Neuronal stem cell (in vitro differentiated cells): ENCODE data around the gene ADGRG3. TPM values are rescaled to one million over a fixed set of nuclear protein-coding genes. Genes with fewer than 3 reads are reported as not detected.

Experiments
- DNase-seq: peaks from one replicate; pipeline ENCODE4 v3.0.0-alpha.2; 2013; ENCODE audit warnings: low spot score
- H2AFZ ChIP-seq: one replicate; pipeline ENCODE4 v1.6.1; 2013; ENCODE audit warnings: mild to moderate bottlenecking, low read length, inconsistent platforms
- H2AK5ac ChIP-seq: 2 replicates; pipeline ENCODE4 v1.6.1; 2013; ENCODE audit warnings: low read depth, mild to moderate bottlenecking, inconsistent platforms, low read length, moderate library complexity, mixed read lengths
- H2BK120ac ChIP-seq: 2 replicates; pipeline ENCODE4 v1.6.1; 2013; ENCODE audit warnings: low read depth, mild to moderate bottlenecking, inconsistent platforms, low read length, moderate library complexity, mixed read lengths
- H2BK12ac ChIP-seq: one replicate; pipeline ENCODE4 v1.6.1; 2013; ENCODE audit warnings: low read length, inconsistent platforms
- H2BK15ac ChIP-seq: 2 replicates; pipeline ENCODE4 v1.6.1; 2013; ENCODE audit warnings: mild to moderate bottlenecking, low read length, inconsistent platforms, mixed read lengths
- H2BK5ac ChIP-seq: one replicate; pipeline ENCODE4 v1.6.1; 2013; ENCODE audit warnings: inconsistent platforms, mild to moderate bottlenecking, low read length, moderate library complexity
- H3K14ac ChIP-seq: one replicate; pipeline ENCODE4 v1.6.1; 2013; ENCODE audit warnings: low read length, inconsistent platforms
- H3K18ac ChIP-seq: 2 replicates; pipeline ENCODE4 v1.6.1; 2013; ENCODE audit warnings: low read length, inconsistent platforms
- H3K23ac ChIP-seq: 2 replicates; pipeline ENCODE4 v1.6.1; 2013; ENCODE audit warnings: low read depth, mild to moderate bottlenecking, mixed read lengths, low read length, inconsistent platforms; ENCODE audit not compliant: poor library complexity
- H3K27ac ChIP-seq: replicated peaks from 3 replicates; pipeline ENCODE4 v1.5.1; 2013; ENCODE audit warnings: low read length, inconsistent platforms
- H3K27me3 ChIP-seq, 3 experiments: 2 replicates each; pipeline ENCODE4 v1.6.1; 2013; ENCODE audit warnings: low read length in 3 of 3, mild to moderate bottlenecking in 2 of 3, inconsistent platforms in 1 of 3, low read depth in 1 of 3, mixed read lengths in 1 of 3, moderate library complexity in 1 of 3; ENCODE audit not compliant: control insufficient read depth in 3 of 3, insufficient read depth in 3 of 3
- H3K36me3 ChIP-seq, 2 donors: replicated peaks in 1 of 2; 2 replicates each; pipeline ENCODE4 v1.6.1; 2013; ENCODE audit warnings: low read length in 2 of 2; ENCODE audit not compliant: control insufficient read depth in 2 of 2, insufficient read depth in 2 of 2
- H3K4ac ChIP-seq: 2 replicates; pipeline ENCODE4 v1.6.1; 2013; ENCODE audit warnings: inconsistent platforms, mild to moderate bottlenecking, low read length, moderate library complexity
- H3K4me1 ChIP-seq, 2 donors: 1 replicate in 1 of 2; 2 replicates in 1 of 2; pipeline ENCODE4 v1.6.1; 2013; ENCODE audit warnings: low read length in 2 of 2, low read depth in 1 of 2; ENCODE audit not compliant: control insufficient read depth in 2 of 2, insufficient read depth in 1 of 2
- H3K4me2 ChIP-seq: one replicate; pipeline ENCODE4 v1.6.1; 2013; ENCODE audit warnings: mild to moderate bottlenecking, low read length, inconsistent platforms; ENCODE audit not compliant: insufficient read depth, poor library complexity, severe bottlenecking
- H3K4me3 ChIP-seq, 2 donors: 2 replicates each; pipeline ENCODE4 v1.5.1; 2013; ENCODE audit warnings: low read length in 2 of 2, mild to moderate bottlenecking in 2 of 2, inconsistent platforms in 1 of 2, moderate library complexity in 1 of 2
- H3K79me1 ChIP-seq: one replicate; pipeline ENCODE4 v1.6.1; 2013; ENCODE audit warnings: low read depth, mild to moderate bottlenecking, inconsistent platforms, low read length, moderate library complexity
- H3K9ac ChIP-seq: one replicate; pipeline ENCODE4 v1.6.1; 2013; ENCODE audit warnings: mild to moderate bottlenecking, low read depth, low read length, inconsistent platforms; ENCODE audit not compliant: poor library complexity
- H3K9me3 ChIP-seq, 2 donors: replicated peaks in 1 of 2; 2 replicates each; pipeline versions ENCODE3 to v1.6.1; 2013; ENCODE audit warnings: low read length in 2 of 2, mild to moderate bottlenecking in 2 of 2, inconsistent platforms in 1 of 2, low read depth in 1 of 2, mixed read lengths in 1 of 2, moderate library complexity in 1 of 2; ENCODE audit not compliant: control insufficient read depth in 2 of 2, insufficient read depth in 1 of 2
- H4K8ac ChIP-seq: one replicate; pipeline ENCODE4 v1.6.1; 2013; ENCODE audit warnings: low read depth, mild to moderate bottlenecking, inconsistent platforms, low read length, moderate library complexity
- H4K91ac ChIP-seq: one replicate; pipeline ENCODE4 v1.6.1; 2013; ENCODE audit warnings: low read length, low read depth, mild to moderate bottlenecking, inconsistent platforms; ENCODE audit not compliant: poor library complexity
- WGBS, 2 donors: extraction: QIAGEN DNeasy Blood & Tissue Kit; methylation state at CpG; one replicate each; pipeline ENCODE4 v1.1.7; 2013; ENCODE audit warnings: missing lambda C conversion rate in 2 of 2, mixed read lengths in 1 of 2; ENCODE audit not compliant: insufficient read length in 2 of 2, insufficient replicate concordance in 1 of 2; ENCODE audit errors: extremely low coverage in 2 of 2; 5-methylcytosine and 5-hydroxymethylcytosine counted together
- polyA plus RNA-seq, 2 experiments: library from polyadenylated mRNA; stranded (reverse); fragments of 200-250 nt; gene quantifications; one replicate each; pipeline ENCODE4 v1.2.3, GENCODE V29; 2013

Gene ADGRG3, protein sequence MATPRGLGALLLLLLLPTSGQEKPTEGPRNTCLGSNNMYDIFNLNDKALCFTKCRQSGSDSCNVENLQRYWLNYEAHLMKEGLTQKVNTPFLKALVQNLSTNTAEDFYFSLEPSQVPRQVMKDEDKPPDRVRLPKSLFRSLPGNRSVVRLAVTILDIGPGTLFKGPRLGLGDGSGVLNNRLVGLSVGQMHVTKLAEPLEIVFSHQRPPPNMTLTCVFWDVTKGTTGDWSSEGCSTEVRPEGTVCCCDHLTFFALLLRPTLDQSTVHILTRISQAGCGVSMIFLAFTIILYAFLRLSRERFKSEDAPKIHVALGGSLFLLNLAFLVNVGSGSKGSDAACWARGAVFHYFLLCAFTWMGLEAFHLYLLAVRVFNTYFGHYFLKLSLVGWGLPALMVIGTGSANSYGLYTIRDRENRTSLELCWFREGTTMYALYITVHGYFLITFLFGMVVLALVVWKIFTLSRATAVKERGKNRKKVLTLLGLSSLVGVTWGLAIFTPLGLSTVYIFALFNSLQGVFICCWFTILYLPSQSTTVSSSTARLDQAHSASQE
- 0.25 TPM for polyA plus RNA-seq (2013, experiment 1 of 2)
- polyA plus RNA-seq (2013, experiment 2 of 2): 0.33 TPM

DNA sequence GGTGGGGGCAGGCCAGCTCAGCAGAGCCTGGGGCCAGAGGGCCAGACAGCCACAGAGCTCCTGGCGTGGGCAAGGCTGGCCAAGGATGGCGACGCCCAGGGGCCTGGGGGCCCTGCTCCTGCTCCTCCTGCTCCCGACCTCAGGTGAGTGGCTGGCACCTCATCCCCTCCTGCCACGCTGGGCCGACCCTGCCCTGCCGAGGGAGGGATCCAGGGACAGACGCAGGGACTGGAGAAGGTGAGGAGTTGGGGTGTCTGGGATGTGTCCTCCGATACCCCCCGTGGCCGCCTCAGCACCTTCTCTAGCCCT is at the start of gene ADGRG3:
Gene ADGRG3 (plus strand): TSS at position 44 of the 309 bp plus-strand sequence. CDS start 42 bp downstream, at position 86.
- Histone ChIP-seq H3K23ac (peak within 1 kb of the TSS; percentile 56), H3K4me3 (no peak within 1 kb of the TSS), H4K91ac (peak within 1 kb of the TSS; percentile 69), H3K14ac (peak within 1 kb of the TSS; percentile 11), H3K18ac (peak within 1 kb of the TSS; percentile 66), H3K9me3 (no peaks in the 10 kb centered on the region), H2AK5ac (peak within 1 kb of the TSS; percentile 76), H3K9ac (peak within 1 kb of the TSS; percentile 65), H3K36me3 (peaks cover 9 to 16% of the 10 kb centered on the region in 2 donors), H3K27ac (no peak within 1 kb of the TSS), H3K4me1 (peaks cover 3 to 6% of the 10 kb centered on the region in 2 donors), H3K79me1 (no peaks in the 10 kb centered on the region), H3K27me3 (peaks cover 0 to 4% (median 0%) of the 10 kb centered on the region in 3 experiments), H3K4ac (no peak within 1 kb of the TSS), H2AFZ (peak within 1 kb of the TSS; percentile 38), H2BK120ac (no peak within 1 kb of the TSS), H2BK15ac (peak within 1 kb of the TSS; percentile 24), H4K8ac (no peak within 1 kb of the TSS), H2BK5ac (peak within 1 kb of the TSS; percentile 57), H2BK12ac (no peak within 1 kb of the TSS), H3K4me2 (no peak within 1 kb of the TSS)
- WGBS, 2 donors: no CpG with 5 or more reads among the region's 11 CpGs
- no peak for DNase-seq

GRCh38 chr16:57619133-57619605 is 48.9 kb upstream of the ADGRG3 start:
- WGBS, 2 donors: no CpG with 5 or more reads among the region's 8 CpGs
- no peak overlapping the region for H3K4me2 ChIP-seq

GRCh38 chr16:57619606-57620334 is 48.3 kb upstream of the ADGRG3 start:
- Histone ChIP-seq H3K23ac (peak overlapping the region; percentile 85), H2AFZ (peak overlapping the region; percentile 85), H3K79me1 (no peaks in the 10 kb centered on the region), H3K4me3 (no peak overlapping the region), H3K9ac (peak overlapping the region; percentile 60), H3K18ac (peak overlapping the region; percentile 92), H2BK15ac (peak overlapping the region; percentile 96), H3K27me3 (peaks cover 0 to 4% (median 0%) of the 10 kb centered on the region in 3 experiments), H3K36me3 (no peaks in the 10 kb centered on the region), H3K27ac (no peak overlapping the region), H2BK120ac (peak overlapping the region; percentile 42), H3K14ac (peak overlapping the region; percentile 21), H4K91ac (no peak overlapping the region), H3K4me2 (peak overlapping the region; percentile 11), H4K8ac (no peak overlapping the region), H2AK5ac (peak overlapping the region; percentile 99), H2BK5ac (peak overlapping the region; percentile 10), H3K4ac (no peak overlapping the region), H2BK12ac (peak overlapping the region; percentile 100), H3K4me1 (peaks cover 16 to 24% of the 10 kb centered on the region in 2 donors), H3K9me3 (no peaks in the 10 kb centered on the region)
- no CpG with 5 or more reads among the region's 16 CpGs for WGBS, 2 donors
- no peak for DNase-seq

More at GRCh38 chr16:57619133-57619605, 48.9 kb upstream of the ADGRG3 start:
- Histone ChIP-seq H2AK5ac (peak overlapping the region; percentile 99), H4K8ac (no peak overlapping the region), H3K36me3 (no peaks in the 10 kb centered on the region), H2BK15ac (peak overlapping the region; percentile 62), H3K79me1 (no peaks in the 10 kb centered on the region), H3K27ac (no peak overlapping the region), H3K9ac (no peak overlapping the region), H4K91ac (no peak overlapping the region), H3K4me3 (no peak overlapping the region), H3K27me3 (peaks cover 0 to 5% (median 0%) of the 10 kb centered on the region in 3 experiments), H3K4ac (no peak overlapping the region), H2BK12ac (no peak overlapping the region), H2BK120ac (peak overlapping the region; percentile 42), H2BK5ac (peak overlapping the region; percentile 16), H3K4me1 (peaks cover 13 to 19% of the 10 kb centered on the region in 2 donors), H3K23ac (no peak overlapping the region), H3K14ac (no peak overlapping the region), H3K18ac (peak overlapping the region; percentile 53), H3K9me3 (no peaks in the 10 kb centered on the region), H2AFZ (peak overlapping the region; percentile 15)
- no peak for DNase-seq
